Vagina (tissue), 2 donors: ENCODE results near the gene TNIP1. TPM values are rescaled to one million over a fixed set of nuclear protein-coding genes. Genes with fewer than 3 reads are reported as not detected.
A peak's percentile ranks its signal among the peaks of the same experiment; 100 is the strongest.

Source experiments
- DNase-seq, 2 donors: peaks; one replicate each; pipeline ENCODE4 v3.0.0-alpha.2; 2017; ENCODE audit errors: extremely low spot score in 2 of 2
- H3K27ac ChIP-seq: fragments of 200-600 bp; sonication (generic); one replicate; pipeline ENCODE4 v1.5.1; 2019
- H3K27me3 ChIP-seq: fragments of 200-600 bp; sonication (generic); one replicate; pipeline ENCODE4 v1.5.1; 2019
- H3K36me3 ChIP-seq, 2 donors: fragments of 200-600 bp; sonication (generic); one replicate each; pipeline ENCODE4 v1.5.1; 2017 to 2019
- H3K4me1 ChIP-seq: fragments of 200-600 bp; sonication (generic); one replicate; pipeline ENCODE4 v1.5.1; 2019
- H3K4me3 ChIP-seq, 2 donors: fragments of 200-600 bp; sonication (generic); 1 replicate in 1 of 2; 2 replicates in 1 of 2; pipeline ENCODE4 v1.5.1; 2016 to 2019
- H3K9me3 ChIP-seq: fragments of 200-600 bp; sonication (generic); one replicate; pipeline ENCODE4 v1.5.1; 2019
- CTCF ChIP-seq, 3 experiments: fragments of 450-650 bp in 2 of 3; fragments of 200-600 bp in 1 of 3; sonication (generic) in 1 of 3; IDR thresholded peaks; one replicate each; pipeline ENCODE4 v1.5.1; 2017 to 2019; ENCODE audit warnings: antibody characterized with exemption in 3 of 3, mild to moderate bottlenecking in 2 of 3, moderate library complexity in 2 of 3
- POLR2A ChIP-seq, 2 donors: fragments of 450-650 bp; IDR thresholded peaks; one replicate each; pipeline ENCODE4 v1.6.1; 2017; ENCODE audit warnings: antibody characterized with exemption in 2 of 2, mild to moderate bottlenecking in 2 of 2, moderate library complexity in 2 of 2
- POLR2AphosphoS5 ChIP-seq, 2 donors: sonication (generic); formaldehyde crosslinking; IDR thresholded peaks; one replicate each; pipeline ENCODE4 v1.9.0; 2017; ENCODE audit warnings: antibody characterized with exemption in 2 of 2, mild to moderate bottlenecking in 2 of 2, low read depth in 1 of 2; ENCODE audit not compliant: insufficient read depth in 1 of 2
- intact Hi-C: fragments of 100-400 bp; cut with DNase I; formaldehyde crosslinking; loops from one replicate; pipeline ENCODE4 v1.15.1; 2023
- total RNA-seq: library from RNA; depleted of rRNA; stranded (reverse); fragments of >200 nt; gene quantifications from one replicate; pipeline ENCODE4 v1.2.3, GENCODE V29; 2016

TNIP1 gene
- total RNA-seq, 1 donor from 2014 or later: 92.6 TPM

DNA sequence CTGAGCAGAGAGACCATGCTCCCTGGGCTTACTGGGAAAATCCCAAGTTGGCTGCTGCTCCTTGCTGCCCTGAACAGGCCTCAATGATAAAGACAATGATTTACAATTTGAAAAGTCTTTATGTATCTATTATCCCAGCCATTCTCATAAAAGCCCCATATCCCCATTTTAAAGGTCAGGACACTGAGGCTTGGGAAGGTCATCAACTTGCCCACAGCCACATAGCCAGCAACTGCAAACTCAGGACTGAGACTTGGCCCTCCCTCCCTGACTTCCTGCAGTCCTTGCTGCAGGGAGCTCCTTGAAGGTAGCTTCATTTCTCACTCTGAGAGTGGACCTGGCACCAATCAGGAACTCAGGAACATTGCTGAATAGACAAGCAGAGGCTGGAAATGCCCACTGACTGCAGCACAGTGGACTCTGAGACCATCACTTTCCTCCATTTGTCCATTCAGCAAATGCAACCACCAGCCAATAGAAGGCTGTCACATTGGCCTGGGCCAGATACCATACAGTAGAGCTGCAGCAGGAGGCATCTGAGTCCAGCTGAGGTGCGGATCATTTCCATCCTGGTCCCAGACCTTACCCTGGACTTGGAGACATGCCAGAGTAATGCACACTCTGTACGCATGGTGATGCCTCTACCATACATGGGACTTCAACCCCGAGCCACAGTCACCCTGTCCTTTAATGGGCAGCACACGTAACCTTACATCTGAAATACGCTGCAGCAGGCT, 18.3 kb downstream of the TNIP1 start:
- H3K4me1 ChIP-seq: peaks cover 69% of the 10 kb centered on the region
- intact Hi-C loops: no loop called here

DNA sequence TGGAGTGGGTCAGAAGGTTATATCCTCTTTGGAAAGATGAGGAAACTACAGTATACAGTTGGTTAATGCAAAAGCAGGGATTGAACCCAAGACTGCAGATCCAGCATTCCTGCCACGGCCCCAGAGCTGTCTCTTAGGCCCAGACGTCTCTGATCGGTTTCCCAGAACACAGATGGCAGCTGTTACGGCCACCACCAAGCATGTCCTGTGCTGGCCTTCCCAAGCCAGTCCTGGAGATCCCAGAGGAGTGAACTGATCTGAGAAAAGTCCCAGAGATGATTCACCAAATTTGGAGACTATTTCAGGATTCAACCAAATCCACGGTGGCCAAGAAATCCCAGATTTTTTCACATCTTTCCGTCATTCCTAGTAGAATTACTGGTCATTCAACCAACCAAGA, 20.1 kb downstream of the TNIP1 start:
- TF ChIP-seq POLR2A (IDR thresholded peaks at IDR 0.05): no peak
- TF ChIP-seq CTCF (IDR thresholded peaks at IDR 0.05): no peak
- Histone ChIP-seq H3K9me3 (no peaks in the 10 kb centered on the region), H3K27me3 (no peaks in the 10 kb centered on the region), H3K4me1 (peaks cover 54% of the 10 kb centered on the region), H3K36me3 (peaks cover 0 to 53% of the 10 kb centered on the region in 2 donors), H3K27ac (peak overlapping the region; percentile 19), H3K4me3 (no peak overlapping the region)
- no peak for DNase-seq
- intact Hi-C loops: no loop called here

More for the DNA sequence above, 18.3 kb downstream of the TNIP1 start:
- no peak overlapping the region for H3K4me3 ChIP-seq
- DNase-seq: no peak
- no peaks in the 10 kb centered on the region for H3K27me3 ChIP-seq
- H3K36me3 ChIP-seq: peaks cover 0 to 57% of the 10 kb centered on the region in 2 donors
- peak overlapping the region; percentile 76 for H3K27ac ChIP-seq
- no peak for TF ChIP-seq POLR2AphosphoS5 (IDR thresholded peaks at IDR 0.05; ENCODE audit: insufficient read depth in 1 of 2, low read depth in 1 of 2)
- TF ChIP-seq CTCF (IDR thresholded peaks at IDR 0.05): no peak
- TF ChIP-seq POLR2A (IDR thresholded peaks at IDR 0.05): no peak
- H3K9me3 ChIP-seq: no peaks in the 10 kb centered on the region

DNA sequence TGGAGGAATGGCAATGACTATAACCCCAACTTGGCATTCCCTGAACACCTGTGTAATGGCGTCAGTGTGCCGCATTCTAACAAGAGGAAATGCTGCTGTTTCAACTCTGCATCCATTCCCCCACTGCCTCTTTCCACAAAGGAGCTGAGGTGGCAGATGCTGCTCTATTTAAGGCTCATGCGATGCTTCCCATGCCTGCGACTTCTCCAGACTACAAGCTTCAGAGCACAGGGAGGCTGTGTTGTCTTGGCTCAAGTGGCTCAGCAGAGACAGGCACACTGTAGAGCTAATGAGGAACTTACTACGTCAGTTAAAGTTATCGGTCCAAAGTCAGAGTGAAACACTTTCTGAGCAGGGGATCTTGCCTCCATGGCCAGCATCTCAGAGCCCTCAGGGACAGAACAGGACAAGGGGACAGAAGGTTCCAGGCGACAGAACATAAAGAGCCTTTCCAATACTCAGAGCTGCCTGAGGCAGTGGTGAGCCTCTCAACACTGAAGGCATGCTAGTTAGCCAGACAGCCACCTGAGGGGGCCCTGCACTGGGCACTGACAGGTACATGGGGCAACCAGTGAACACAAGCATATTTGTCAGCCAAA, 21.8 kb downstream of the TNIP1 start:
- peaks cover 40% of the 10 kb centered on the region for H3K4me1 ChIP-seq
- TF ChIP-seq POLR2AphosphoS5 (IDR thresholded peaks at IDR 0.05; ENCODE audit: insufficient read depth in 1 of 2, low read depth in 1 of 2) (no peak), CTCF (IDR thresholded peaks at IDR 0.05) (no peak), POLR2A (IDR thresholded peaks at IDR 0.05) (no peak)
- no peak overlapping the region for H3K4me3 ChIP-seq
- peaks cover 0 to 64% of the 10 kb centered on the region in 2 donors for H3K36me3 ChIP-seq
- intact Hi-C loops: no loop called here
- H3K9me3 ChIP-seq: no peaks in the 10 kb centered on the region
- H3K27ac ChIP-seq: no peak overlapping the region
- no peaks in the 10 kb centered on the region for H3K27me3 ChIP-seq
- no peak for DNase-seq

DNA sequence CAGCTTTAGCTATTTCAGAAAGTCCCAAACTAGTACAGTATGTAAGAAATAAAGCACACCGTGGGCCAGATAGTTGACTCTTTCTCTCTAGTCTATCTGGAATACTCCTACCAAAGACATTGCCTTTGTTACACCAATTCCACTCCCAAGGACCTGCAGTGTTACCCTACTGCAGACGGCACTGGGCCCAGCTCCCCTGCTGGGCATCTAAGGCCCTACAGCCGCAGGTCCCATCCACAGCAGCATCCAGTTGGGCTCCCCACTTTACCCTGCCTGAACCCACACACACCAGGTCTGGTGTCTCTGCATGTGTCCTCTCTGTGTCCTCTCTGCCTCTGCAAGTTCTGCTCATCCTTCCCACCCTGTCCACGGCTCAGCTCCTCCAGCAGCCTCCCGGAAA, 22.5 kb downstream of the TNIP1 start:
- Histone ChIP-seq H3K36me3 (peaks cover 0 to 70% of the 10 kb centered on the region in 2 donors), H3K9me3 (no peaks in the 10 kb centered on the region), H3K27me3 (no peaks in the 10 kb centered on the region), H3K27ac (no peak overlapping the region), H3K4me1 (peaks cover 33% of the 10 kb centered on the region), H3K4me3 (no peak overlapping the region)
- intact Hi-C loops: no loop called here
- TF ChIP-seq POLR2A (IDR thresholded peaks at IDR 0.05) (no peak), POLR2AphosphoS5 (IDR thresholded peaks at IDR 0.05; ENCODE audit: insufficient read depth in 1 of 2, low read depth in 1 of 2) (no peak)
- DNase-seq: no peak

GRCh38 chr5:151056379-151057325, 24.2 kb downstream of the TNIP1 start:
- no peak for TF ChIP-seq CTCF (IDR thresholded peaks at IDR 0.05)
- no peak for TF ChIP-seq POLR2A (IDR thresholded peaks at IDR 0.05)
- TF ChIP-seq POLR2AphosphoS5 (IDR thresholded peaks at IDR 0.05; ENCODE audit: insufficient read depth in 1 of 2, low read depth in 1 of 2): no peak
- Histone ChIP-seq H3K4me3 (no peak overlapping the region), H3K4me1 (peaks cover 27% of the 10 kb centered on the region), H3K27me3 (no peaks in the 10 kb centered on the region), H3K36me3 (peaks cover 0 to 68% of the 10 kb centered on the region in 2 donors), H3K9me3 (no peaks in the 10 kb centered on the region), H3K27ac (no peak overlapping the region)
- intact Hi-C loops: no loop called here
- DNase-seq: no peak
